SKM-1 (cell line): ENCODE results near the gene FAM221B.

ENCODE experiments used
- DNase-seq: peaks from one replicate; lab custom pipeline; 2025; ENCODE audit not compliant: unreplicated experiment; lab: John Stamatoyannopoulos, UW

The FAM221B gene

DNA sequence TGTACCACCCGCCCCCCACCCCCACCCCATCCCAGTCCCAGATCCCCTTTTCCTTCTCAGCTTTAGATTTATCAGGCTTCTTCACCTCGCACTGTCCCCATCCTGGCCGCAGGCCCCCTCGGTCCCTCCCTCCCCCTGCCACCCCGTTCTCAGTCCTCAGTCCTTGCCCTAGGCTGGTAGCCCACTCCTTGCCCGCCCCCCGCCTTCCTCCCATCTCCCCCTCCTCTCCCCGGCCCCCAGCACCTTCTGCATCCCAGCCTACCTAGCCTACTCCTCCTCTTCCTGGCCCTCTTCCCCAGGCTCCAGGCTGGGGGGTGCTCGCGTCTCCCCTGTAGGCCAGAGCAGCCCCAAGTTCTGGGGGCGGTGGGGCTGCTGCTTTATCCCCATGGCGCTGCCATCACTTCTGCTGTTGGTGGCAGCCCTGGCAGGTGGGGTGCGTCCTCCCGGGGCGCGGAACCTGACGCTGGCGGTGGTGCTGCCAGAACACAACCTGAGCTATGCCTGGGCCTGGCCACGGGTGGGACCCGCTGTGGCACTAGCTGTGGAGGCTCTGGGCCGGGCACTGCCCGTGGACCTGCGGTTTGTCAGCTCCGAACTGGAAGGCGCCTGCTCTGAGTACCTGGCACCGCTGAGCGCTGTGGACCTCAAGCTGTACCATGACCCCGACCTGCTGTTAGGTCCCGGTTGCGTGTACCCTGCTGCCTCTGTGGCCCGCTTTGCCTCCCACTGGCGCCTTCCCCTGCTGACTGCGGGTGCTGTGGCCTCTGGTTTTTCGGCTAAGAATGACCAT is 36.3 kb downstream of the FAM221B start:
- no peak for DNase-seq

DNA sequence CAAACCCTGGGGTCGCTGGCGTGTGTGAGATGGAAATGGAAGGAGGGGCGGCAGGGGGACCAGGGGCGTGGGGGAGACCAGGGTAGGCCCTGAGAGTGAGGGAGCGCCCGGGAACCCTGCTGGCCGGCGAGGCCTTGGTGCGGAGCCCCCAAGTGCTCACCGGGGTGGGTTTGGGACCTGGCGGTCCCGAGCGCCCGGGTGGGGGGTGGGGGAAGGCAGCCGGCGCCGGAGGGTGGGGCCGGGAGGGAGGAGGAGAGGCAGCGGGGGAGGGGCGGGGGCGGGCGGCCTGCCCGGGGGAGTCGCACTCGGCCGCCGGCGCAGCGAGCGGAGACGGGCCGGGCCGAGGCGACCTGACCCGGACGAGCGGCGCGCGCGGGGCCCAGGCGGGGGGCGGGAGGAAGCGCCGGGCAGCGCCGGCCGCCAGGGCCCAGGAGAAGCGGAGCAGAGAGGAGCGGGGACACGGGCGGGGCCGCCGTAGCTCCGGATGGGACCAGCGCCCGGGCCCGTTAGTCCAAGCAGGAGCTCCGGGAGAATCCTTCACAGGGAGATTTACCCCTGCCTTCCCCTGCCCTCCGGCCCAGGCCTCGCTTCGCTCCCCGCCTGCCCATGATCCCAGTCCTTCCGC is 37.1 kb downstream of the FAM221B start, which contains the start of gene NPR2:
Gene NPR2 (plus strand): TSS at position 295 of the 625 bp plus-strand sequence. CDS start 818 bp downstream, outside the sequence.
- DNase-seq: no peak

DNA sequence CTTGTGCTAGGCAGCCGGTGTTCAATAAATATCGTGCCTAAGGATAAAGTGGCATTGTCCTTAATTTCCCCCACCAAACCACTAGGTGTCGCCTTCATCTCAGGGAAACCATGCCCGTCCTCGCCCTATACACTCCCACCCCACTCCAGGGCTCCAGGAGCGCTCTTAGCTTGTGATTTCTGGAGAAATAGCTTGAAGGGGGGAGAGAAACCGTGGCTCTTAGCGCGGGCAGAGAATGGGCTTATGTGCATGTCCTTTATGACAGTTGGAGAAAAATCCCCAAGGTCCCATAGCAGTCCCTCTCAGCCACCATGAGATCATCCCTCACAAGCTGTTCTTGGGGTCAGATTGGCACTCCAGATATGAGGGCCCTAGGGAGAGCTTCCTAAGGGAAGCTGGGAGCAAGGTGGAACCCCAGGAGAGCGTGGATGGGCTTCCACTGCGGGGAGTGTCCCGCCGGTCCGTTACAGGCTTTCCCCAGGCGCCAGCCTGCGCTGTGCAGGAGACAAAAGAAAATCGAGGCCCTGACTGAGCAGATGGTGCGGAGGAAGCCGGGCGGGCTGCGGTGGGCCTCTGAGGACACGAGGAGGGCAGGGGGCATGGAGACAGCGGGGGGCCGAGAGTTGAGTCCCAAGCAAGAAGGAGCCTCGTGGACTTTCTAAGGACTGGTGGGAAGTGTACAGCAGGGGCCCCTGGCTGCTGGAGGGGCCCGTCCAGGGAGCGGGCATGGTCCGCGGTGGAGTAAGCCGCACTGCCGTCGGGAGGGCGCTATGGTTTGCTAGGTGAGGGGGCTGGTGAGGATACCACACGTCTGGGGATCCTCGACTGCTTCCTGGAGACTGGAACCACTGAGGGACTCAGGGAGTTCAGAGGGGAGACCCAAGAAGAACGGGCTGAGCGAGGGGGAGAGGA is 37.9 kb downstream of the FAM221B start:
- DNase-seq: peak; percentile 13

DNA sequence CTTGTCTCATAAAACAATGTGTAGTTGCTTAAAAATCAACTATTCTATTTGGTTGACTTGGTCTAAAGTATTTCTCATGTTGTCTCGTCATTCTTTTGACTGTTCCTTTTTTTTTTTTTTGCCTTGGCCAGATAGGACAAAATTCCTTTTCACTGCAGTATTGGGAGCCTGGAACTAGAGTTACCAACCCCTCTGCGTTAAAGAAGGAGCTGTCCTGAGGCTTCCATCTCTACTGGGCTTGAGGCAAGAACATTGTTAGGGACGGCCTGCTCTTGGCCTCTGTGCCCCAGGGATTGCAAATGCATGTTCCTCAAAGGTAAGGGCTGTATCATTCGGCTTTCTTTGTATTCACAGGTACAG is 38.5 kb downstream of the FAM221B start:
- DNase-seq: no peak

DNA sequence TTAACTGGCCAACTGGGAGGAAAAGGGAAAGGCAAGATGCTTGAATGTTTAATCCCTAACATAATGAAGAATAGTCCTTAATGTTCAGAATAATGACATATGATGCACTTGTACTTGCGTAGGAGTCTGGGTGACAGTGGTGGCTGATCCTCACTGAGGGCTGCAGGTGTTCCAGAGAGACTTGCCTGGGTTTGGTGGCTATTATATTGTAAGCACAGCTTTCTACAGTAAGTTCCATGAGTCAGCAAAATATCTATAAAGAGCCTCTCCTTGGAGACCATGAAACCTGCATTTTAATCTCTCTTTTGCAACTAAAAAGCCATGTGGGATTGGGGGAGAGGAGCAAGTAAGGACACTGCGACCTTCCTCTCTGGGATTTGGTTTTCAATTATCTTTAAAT is 39.0 kb downstream of the FAM221B start:
- DNase-seq: no peak

DNA sequence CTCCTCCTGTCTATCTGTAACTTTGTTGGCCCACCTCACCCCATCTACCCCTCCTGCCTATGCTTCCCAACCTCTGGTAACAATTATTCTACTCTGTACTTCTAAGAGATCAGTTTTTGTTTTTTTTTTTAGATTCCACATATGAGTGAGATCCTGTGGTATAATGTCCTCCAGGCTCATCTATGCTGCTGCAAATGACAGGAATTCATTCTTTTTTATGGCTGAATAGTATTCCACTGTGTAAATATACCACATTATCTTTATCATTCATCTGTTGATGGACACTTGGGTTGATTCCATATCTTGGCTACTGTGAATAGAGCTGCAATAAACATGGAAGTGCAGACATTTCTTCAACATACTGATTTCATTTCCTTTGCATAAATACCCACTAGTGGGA is 45.1 kb downstream of the FAM221B start:
- no peak for DNase-seq

DNA sequence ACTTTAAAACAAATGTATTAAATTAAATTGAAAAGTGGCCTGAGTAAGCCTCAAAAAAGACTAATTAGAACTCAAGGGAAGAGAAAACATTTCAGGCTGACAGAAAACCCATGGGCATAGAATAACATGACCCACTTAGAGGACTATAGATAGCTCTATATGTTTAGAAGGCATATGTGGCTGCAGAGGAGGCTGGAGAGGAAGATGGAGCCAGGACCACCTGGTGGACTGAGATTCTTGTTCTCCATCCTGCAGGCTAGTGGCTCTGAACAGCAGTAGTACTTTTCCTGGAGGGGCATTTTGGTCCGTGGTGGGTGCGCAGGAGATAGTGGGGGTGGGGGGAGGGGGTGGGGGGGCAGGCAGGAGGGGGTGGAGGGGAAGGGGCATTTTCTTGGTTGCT is 47.5 kb downstream of the FAM221B start:
- DNase-seq: no peak

DNA sequence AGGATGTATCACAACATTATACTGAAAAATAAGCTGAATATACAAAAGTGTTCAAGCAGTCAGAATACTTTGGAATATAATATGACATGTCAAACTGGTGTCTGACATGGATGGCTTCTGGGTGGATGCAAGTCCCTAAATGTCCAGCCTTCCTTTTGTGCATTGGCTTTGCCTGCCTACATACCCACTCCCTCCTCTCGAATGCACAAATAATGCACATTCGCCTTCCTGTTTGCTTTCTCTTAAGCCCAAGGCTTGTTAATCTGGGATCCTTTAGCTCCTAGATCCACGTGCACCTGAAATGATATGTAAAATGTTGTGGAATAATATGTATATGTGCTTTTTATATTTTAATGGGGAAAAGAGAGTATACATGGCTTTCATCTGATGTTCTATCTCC is 50.0 kb downstream of the FAM221B start:
- no peak for DNase-seq

DNA sequence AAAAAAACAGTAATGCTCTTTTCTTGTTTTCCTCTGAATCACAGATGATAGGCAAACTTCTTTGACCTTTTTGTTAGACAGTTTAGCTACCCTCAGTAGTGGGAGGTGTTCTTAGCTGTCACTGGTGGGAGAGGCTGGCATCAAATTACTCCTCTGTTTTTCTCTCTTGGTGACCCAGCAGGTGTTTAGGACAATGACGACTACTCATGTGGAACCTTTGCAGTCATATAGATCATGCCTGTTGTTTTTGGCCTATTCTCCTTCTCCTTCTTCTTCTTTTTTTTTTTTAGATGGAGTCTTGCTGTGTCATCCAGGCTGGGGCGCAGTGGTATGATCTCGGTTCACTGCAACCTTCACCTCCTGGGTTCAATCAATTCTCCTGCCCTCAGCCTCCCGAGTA is 52.5 kb downstream of the FAM221B start:
- no peak for DNase-seq

DNA sequence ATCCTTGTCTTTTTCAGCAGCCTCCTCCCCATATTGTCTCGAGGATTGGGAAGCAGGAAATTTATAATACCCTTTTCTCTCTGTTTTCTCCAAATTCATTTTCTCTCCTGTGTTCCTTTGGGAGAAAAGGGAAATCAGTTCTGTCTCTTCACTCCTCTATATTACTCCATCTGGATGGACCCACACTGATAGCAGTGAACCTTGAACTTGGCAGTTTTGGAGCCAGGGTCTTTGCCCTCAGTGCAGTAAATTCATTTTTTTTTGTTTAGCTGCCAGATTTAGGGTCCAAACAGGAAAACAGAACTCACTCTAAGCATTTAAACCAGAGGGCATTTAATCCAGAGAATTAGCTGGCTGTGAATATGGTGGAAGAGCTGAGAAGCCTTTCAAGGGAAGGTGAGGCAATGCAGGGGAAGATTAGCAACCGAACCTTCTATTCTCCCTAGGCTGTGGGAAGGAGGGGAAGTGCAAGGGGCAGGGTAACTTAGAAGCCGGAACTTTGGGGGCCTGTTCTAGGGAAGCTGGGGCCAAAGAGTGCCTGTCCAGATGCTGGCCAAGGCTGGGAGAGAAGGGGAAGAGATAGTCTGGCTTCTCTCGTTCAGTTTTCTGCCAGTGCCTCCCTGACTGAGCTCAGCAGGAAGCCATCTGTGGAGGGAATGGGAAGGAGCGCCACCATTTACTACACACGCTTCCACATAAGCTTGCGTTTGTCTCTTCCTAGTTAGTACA is 53.5 kb downstream of the FAM221B start:
- peak; percentile 49 for DNase-seq

DNA sequence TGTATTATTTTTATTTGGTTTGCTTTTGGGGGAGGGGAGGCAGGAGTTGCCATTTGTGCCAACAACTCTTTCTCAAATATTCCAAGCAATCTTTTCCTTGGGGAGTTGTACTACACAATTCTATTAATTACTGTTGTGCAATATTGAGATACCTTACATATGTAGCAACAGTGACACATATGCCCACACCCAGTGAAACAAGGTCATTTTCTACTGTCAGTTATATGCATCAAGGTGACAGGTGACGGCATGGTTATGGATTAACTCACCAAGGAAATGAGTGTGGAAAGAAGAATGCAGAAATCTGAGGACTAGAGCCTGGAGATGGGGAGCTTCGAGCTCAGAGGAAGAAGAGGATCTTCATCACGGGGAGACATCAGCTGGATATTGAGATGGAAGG is 56.6 kb downstream of the FAM221B start:
- no peak for DNase-seq

DNA sequence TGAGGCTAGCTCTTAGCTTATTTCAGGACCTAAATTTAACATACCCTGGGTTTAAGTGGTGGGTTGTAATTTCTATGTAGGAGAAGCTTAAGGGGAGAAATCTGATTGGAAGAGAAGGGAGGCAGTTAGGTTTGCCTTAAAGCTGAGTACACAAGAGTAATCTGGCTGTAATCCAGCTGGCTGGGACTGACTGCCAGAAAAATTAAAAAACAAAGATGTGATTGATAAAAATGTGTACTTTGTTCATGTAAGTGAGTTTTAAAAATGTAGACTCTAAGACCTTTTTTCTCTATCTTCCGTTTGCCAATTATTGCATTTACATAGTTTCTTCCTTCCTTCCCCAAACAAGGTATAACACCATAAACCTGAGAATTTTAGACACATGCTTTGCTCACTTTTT is 57.0 kb downstream of the FAM221B start:
- DNase-seq: no peak

DNA sequence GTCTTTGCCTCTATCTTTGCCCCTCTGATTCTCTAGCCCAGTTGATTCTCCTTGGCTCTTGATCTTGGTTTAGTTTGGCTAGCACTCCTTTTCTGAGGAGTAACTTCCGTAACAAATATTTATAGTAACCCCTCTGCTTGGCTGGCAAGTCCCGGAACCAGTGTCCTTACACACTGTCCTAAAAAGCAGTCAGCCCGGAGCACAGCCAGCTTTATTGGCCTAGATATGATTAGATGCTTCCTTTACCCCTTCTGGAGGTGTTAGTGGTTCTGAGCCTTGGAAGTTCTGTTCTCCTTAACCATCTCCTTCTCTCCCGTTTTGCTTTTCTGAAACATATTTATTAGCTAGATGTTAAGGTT is 57.5 kb downstream of the FAM221B start:
- DNase-seq: no peak

DNA sequence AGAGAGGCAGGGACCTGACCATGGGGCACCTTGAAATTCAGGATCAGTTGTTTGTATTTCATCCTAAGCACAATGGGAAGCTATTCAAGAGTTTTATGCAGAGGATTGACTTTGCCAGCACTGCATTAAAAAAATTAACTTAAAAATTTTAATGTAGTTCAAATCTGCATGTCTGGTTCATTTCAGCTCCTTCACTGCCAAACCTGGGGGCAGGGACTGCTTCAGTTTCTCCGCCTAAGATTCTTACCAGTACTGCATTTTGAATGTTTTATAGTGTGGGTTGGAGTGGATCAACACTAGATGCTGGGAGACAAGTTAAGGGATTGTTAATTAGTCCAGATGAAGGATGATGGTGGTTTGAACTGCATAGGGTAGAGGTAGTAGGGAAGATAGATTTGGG is 58.8 kb downstream of the FAM221B start:
- DNase-seq: no peak

DNA sequence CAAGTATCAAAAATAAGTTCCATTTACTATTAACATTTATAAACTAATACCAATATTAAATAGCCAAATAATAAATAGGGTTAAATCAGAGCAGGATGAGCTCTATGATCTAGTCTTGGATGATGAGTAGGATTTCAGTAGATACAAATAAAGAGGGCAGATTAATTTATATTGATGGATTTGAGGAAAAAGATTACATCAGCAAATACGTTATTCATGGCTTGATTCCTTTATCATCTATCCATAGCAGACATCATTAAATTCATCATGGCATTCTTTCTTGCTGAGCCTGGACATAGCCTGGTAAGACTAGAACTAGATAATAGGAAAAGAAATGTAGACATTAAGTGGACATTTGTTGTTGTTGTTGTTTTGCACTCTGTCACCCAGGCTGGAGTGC is 61.1 kb downstream of the FAM221B start:
- DNase-seq: no peak

DNA sequence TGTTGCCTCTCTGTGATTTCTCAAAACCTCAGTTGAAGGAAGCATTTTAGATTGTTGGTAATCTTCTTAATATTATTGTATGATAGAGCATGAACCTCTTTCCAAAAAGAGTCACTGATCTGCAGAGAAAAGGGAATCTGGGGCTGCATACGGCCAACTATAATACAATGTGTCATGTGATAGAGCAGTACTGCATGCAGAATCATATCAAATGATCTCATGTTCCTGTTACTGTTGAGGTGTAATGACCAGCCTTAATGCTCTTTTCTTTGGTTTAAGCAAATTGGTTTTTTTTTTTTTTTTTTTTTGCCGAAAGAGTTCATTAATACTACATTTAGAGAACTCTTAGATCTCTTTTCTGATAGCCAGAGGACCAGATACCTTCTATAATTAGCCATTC is 61.5 kb downstream of the FAM221B start:
- DNase-seq: no peak
